ENCODE measurements around the gene SDF4. TPM values are rescaled to one million over a fixed set of nuclear protein-coding genes. Genes with fewer than 3 reads are reported as not detected.

Gene SDF4
- total RNA-seq, 1 experiment from 2014 or later = 82.0 TPM

DNA sequence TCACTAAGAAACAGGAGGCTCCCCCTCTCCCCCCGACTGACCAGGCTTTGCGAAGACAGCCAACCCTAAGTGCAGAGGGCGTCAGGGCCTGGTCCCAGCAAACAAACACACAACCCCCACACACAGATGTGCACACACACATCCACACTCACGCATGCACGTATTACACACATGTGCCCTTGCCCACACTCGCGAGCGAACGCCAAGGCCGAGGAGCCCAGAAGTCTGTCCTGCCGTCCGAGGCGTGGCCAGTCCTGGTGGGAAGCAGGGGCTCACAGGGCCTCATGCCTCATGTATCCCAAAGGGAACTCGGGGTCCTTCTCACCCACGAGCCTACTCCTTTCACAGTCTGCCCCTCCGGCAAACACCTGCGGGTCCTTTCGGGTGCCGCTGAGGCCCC, 2.0 kb downstream of the SDF4 start:
- Mint-ChIP-seq H3K27ac (peak overlapping the region in 1 of 3 experiments; percentile 57; a peak in 1 of 7 replicates), H3K36me3 (ENCODE audit: insufficient read depth in 1 of 3, low read depth in 3 of 3) (peaks cover 23 to 50% (median 50%) of the 10 kb centered on the region in 3 experiments)
- no peak overlapping the region for H2BK15ac ChIP-seq (ENCODE audit: low read depth, low read length)

More for the DNA sequence above, 2.0 kb downstream of the SDF4 start:
- Histone ChIP-seq H4K5ac (ENCODE audit: insufficient read length, low read depth, low read length) (no peak overlapping the region), H3K4me2 (ENCODE audit: insufficient read depth, insufficient read length, low read length) (no peak overlapping the region), H4K91ac (ENCODE audit: insufficient read length, low read depth, low read length) (no peak overlapping the region), H3K4me1 (ENCODE audit: insufficient read depth, low read length) (no peaks in the 10 kb centered on the region), H3K23ac (ENCODE audit: insufficient read length, low read depth, low read length) (no peak overlapping the region), H3K4ac (ENCODE audit: low read depth, low read length) (no peak overlapping the region), H3K56ac (ENCODE audit: insufficient read length, low read depth, low read length) (no peak overlapping the region), H4K20me1 (ENCODE audit: control insufficient read depth, insufficient read depth, insufficient read length) (no peaks in the 10 kb centered on the region), H2BK5ac (ENCODE audit: insufficient read length, low read length) (no peak overlapping the region), H3T11ph (ENCODE audit: low read length) (no peak overlapping the region), H3K79me2 (ENCODE audit: insufficient read depth, low read length) (peaks cover 2% of the 10 kb centered on the region; the same call in 1 of the 2 replicates), H3K23me2 (ENCODE audit: insufficient read length, low read depth, low read length, poor library complexity, severe bottlenecking) (peaks cover 6% of the 10 kb centered on the region), H3K14ac (ENCODE audit: insufficient read depth, low read length) (no peak overlapping the region; the same call in 1 of the 2 replicates), H3K18ac (ENCODE audit: insufficient read length, low read depth, low read length) (no peak overlapping the region), H4K8ac (replicated peaks; ENCODE audit: insufficient read length, low read depth, low read length) (no peak overlapping the region), H3K9ac (ENCODE audit: extremely low read depth, insufficient read length, low read length) (no peak overlapping the region), H2BK12ac (ENCODE audit: insufficient read length, low read depth, low read length) (no peak overlapping the region), H3K27me3 (ENCODE audit: insufficient read depth, low read length) (no peaks in the 10 kb centered on the region), H3K9me3 (ENCODE audit: control insufficient read depth, low read depth, low read length) (no peaks in the 10 kb centered on the region), H2BK120ac (ENCODE audit: low read depth, low read length, poor library complexity, severe bottlenecking) (no peak overlapping the region), H3K27ac (ENCODE audit: insufficient read length, low read depth, low read length) (no peak overlapping the region), H3K79me1 (ENCODE audit: insufficient read depth, low read depth, low read length, poor library complexity, severe bottlenecking) (peaks cover 2% of the 10 kb centered on the region), H2AFZ (ENCODE audit: low read length) (no peak overlapping the region), H2AK5ac (ENCODE audit: insufficient read length, low read length) (no peak overlapping the region), H2BK20ac (ENCODE audit: low read depth, low read length, poor library complexity, severe bottlenecking) (no peak overlapping the region)
- no peaks in the 10 kb centered on the region for H3K27me3 Mint-ChIP-seq (ENCODE audit: low read depth)
- peaks cover 15 to 21% of the 10 kb centered on the region in 2 experiments for H3K4me1 Mint-ChIP-seq
- DNase-seq = no peak
- peak overlapping the region; percentile 28 to 90; a peak in 4 of 5 replicates for H3K4me3 Mint-ChIP-seq
- WGBS (ENCODE audit: extremely low coverage, insufficient read length, low lambda C conversion rate) = no CpG with 5 or more reads among the region's 19 CpGs
- peaks cover 0 to 4% of the 10 kb centered on the region in 2 experiments; a peak in 1 of 5 replicates for H3K9me3 Mint-ChIP-seq
- TF ChIP-seq, protein P1, sequence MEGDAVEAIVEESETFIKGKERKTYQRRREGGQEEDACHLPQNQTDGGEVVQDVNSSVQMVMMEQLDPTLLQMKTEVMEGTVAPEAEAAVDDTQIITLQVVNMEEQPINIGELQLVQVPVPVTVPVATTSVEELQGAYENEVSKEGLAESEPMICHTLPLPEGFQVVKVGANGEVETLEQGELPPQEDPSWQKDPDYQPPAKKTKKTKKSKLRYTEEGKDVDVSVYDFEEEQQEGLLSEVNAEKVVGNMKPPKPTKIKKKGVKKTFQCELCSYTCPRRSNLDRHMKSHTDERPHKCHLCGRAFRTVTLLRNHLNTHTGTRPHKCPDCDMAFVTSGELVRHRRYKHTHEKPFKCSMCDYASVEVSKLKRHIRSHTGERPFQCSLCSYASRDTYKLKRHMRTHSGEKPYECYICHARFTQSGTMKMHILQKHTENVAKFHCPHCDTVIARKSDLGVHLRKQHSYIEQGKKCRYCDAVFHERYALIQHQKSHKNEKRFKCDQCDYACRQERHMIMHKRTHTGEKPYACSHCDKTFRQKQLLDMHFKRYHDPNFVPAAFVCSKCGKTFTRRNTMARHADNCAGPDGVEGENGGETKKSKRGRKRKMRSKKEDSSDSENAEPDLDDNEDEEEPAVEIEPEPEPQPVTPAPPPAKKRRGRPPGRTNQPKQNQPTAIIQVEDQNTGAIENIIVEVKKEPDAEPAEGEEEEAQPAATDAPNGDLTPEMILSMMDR (conservative IDR thresholded peaks at IDR 0.05) = no peak

All from H9 (cell line).